Endothelial cell of umbilical vein (primary cell): Measurements from ENCODE around the gene KBTBD4. TPM values are rescaled to one million over a fixed set of nuclear protein-coding genes. Genes with fewer than 3 reads are reported as not detected.

Experiments used
- BruUV-seq: library from RNA; stranded (reverse); fragments of 400-500 nt; replicated peaks from 2 replicates; lab custom pipeline; 2021; lab: Mats Ljungman, UMichigan
- CTCF ChIA-PET: fragments of 300-600, 350-600 bp; sonication (Branson Sonifier 250); formaldehyde crosslinking; loops from one replicate; lab custom pipeline; 2021; ENCODE audit warnings: antibody characterized with exemption, inconsistent platforms; lab: Charles Lee
- POLR2A ChIA-PET: fragments of 300-600, 350-600 bp; sonication (Branson Sonifier 250); formaldehyde crosslinking; loops from one replicate; lab custom pipeline; 2021; ENCODE audit warnings: antibody characterized with exemption, inconsistent platforms; lab: Charles Lee
- DNase-seq: peaks from one replicate; pipeline ENCODE4 v3.0.0-alpha.2; 2011; ENCODE audit warnings: low read depth, low spot score
- FAIRE-seq: peaks from 2 replicates; lab custom pipeline; 2011; peaks lifted over from hg19 to GRCh38; lab: Jason Lieb, UNC
- H2AFZ ChIP-seq: 2 replicates; pipeline ENCODE4 v1.6.0; 2012; ENCODE audit warnings: low read depth, low read length, control low read depth, inconsistent platforms
- H3K27ac ChIP-seq: 2 replicates; pipeline ENCODE4 v1.5.1; 2011; ENCODE audit warnings: low read depth, mild to moderate bottlenecking, control low read depth, low read length, moderate library complexity; ENCODE audit not compliant: insufficient read depth
- H3K27me3 ChIP-seq, 2 experiments: 2 replicates each; pipeline versions ENCODE4 v1.6.0 to v1.6.1; 2011; ENCODE audit warnings: low read length in 2 of 2, mixed read lengths in 1 of 2; ENCODE audit not compliant: control insufficient read depth in 2 of 2, insufficient read depth in 2 of 2
- H3K36me3 ChIP-seq, 2 experiments: 2 replicates in 1 of 2; 3 replicates in 1 of 2; pipeline ENCODE4 v1.5.1; 2011; ENCODE audit warnings: low read length in 2 of 2, mild to moderate bottlenecking in 1 of 2, moderate library complexity in 1 of 2; ENCODE audit not compliant: control insufficient read depth in 2 of 2, insufficient read depth in 2 of 2; ENCODE audit errors: extremely low read depth in 1 of 2
- H3K4me1 ChIP-seq: 3 replicates; pipeline ENCODE4 v1.5.1; 2011; ENCODE audit warnings: mild to moderate bottlenecking, low read length; ENCODE audit not compliant: control insufficient read depth, insufficient read depth; ENCODE audit errors: extremely low read depth
- H3K4me2 ChIP-seq: 2 replicates; pipeline ENCODE4 v1.6.1; 2011; ENCODE audit warnings: low read length, control low read depth, mixed read lengths; ENCODE audit not compliant: insufficient read depth
- H3K4me3 ChIP-seq, 3 experiments: fragments of 200-600 bp in 1 of 3; sonication (generic), shearing (Covaris generic) in 1 of 3; replicated peaks in 1 of 3; 2 replicates each; pipeline ENCODE4 v1.5.1; 2011 to 2016; ENCODE audit warnings: control low read depth in 3 of 3, low read length in 3 of 3, mild to moderate bottlenecking in 2 of 3, inconsistent platforms in 1 of 3, low read depth in 1 of 3, moderate library complexity in 1 of 3; ENCODE audit not compliant: insufficient read depth in 1 of 3
- H3K79me2 ChIP-seq: 2 replicates; pipeline ENCODE4 v1.6.0; 2012; ENCODE audit warnings: low read length, inconsistent platforms; ENCODE audit not compliant: control insufficient read depth, insufficient read depth
- H3K9ac ChIP-seq: replicated peaks from 2 replicates; pipeline ENCODE3; 2011; ENCODE audit warnings: low read length, control low read depth; ENCODE audit not compliant: insufficient read depth; ENCODE audit errors: extremely low read depth
- H3K9me1 ChIP-seq: replicated peaks from 3 replicates; pipeline ENCODE4 v1.6.0; 2011; ENCODE audit warnings: mild to moderate bottlenecking, low read length; ENCODE audit not compliant: control insufficient read depth, insufficient read depth; ENCODE audit errors: extremely low read depth
- H3K9me3 ChIP-seq: replicated peaks from 2 replicates; pipeline ENCODE4 v1.5.1; 2012; ENCODE audit warnings: low read length, inconsistent platforms; ENCODE audit not compliant: control insufficient read depth, insufficient read depth
- H4K20me1 ChIP-seq: replicated peaks from 2 replicates; pipeline ENCODE3; 2011; ENCODE audit warnings: mild to moderate bottlenecking, low read length; ENCODE audit not compliant: control insufficient read depth, insufficient read depth; ENCODE audit errors: extremely low read depth
- CTCF ChIP-seq, 2 donors: IDR thresholded peaks; 1 replicate in 1 of 2; 2 replicates in 1 of 2; pipeline ENCODE4 v1.5.1; 2011; ENCODE audit warnings: low read length in 2 of 2, mild to moderate bottlenecking in 2 of 2, moderate library complexity in 2 of 2, control low read depth in 1 of 2, inconsistent platforms in 1 of 2, low read depth in 1 of 2; ENCODE audit not compliant: insufficient read depth in 1 of 2; ENCODE audit errors: extremely low read depth in 1 of 2
- EZH2 ChIP-seq: IDR thresholded peaks from 2 replicates; pipeline ENCODE4 v1.6.1; 2012; ENCODE audit warnings: borderline replicate concordance, low read depth, mild to moderate bottlenecking, moderate library complexity, low read length, inconsistent platforms; ENCODE audit not compliant: severe bottlenecking
- FOS ChIP-seq: IDR thresholded peaks from 2 replicates; pipeline ENCODE4 v1.6.1; 2011; ENCODE audit warnings: mild to moderate bottlenecking, low read length, moderate library complexity, borderline replicate concordance; ENCODE audit not compliant: insufficient read depth
- GATA2 ChIP-seq: IDR thresholded peaks from 2 replicates; pipeline ENCODE4 v1.7.0; 2011; ENCODE audit warnings: low read depth, mild to moderate bottlenecking, moderate library complexity, mixed read lengths, low read length; ENCODE audit not compliant: insufficient read length, insufficient read depth
- JUN ChIP-seq: IDR thresholded peaks from 2 replicates; pipeline ENCODE4 v1.6.1; 2011; ENCODE audit warnings: borderline replicate concordance, low read depth; ENCODE audit not compliant: insufficient read length, insufficient read depth
- MAX ChIP-seq: IDR thresholded peaks from 2 replicates; pipeline ENCODE4 v1.6.1; 2011; ENCODE audit not compliant: insufficient read depth, insufficient read length
- MYC ChIP-seq: IDR thresholded peaks from one replicate; pipeline ENCODE4 v1.6.1; 2011; ENCODE audit warnings: mild to moderate bottlenecking, low read depth, low read length
- POLR2A ChIP-seq: IDR thresholded peaks from 2 replicates; pipeline ENCODE4 v1.6.1; 2012; ENCODE audit warnings: low read depth, mild to moderate bottlenecking, control low read depth, low read length
- POLR2AphosphoS5 ChIP-seq: IDR thresholded peaks from 2 replicates; pipeline ENCODE4 v1.6.1; 2012; ENCODE audit warnings: low read depth, mild to moderate bottlenecking, control low read depth, low read length, moderate library complexity; ENCODE audit not compliant: insufficient read depth
- dilution Hi-C: fragments of 300-500 bp; cut with MboI; formaldehyde crosslinking; loops from one replicate; pipeline ENCODE4 v1.15.0; 2019; ENCODE audit warnings: low sequenced_read_pairs; ENCODE audit not compliant: extremely low pct_ligation_motif_present
- intact Hi-C: fragments of 100-400 bp; cut with micrococcal nuclease; formaldehyde crosslinking; loops from one replicate; pipeline ENCODE4 v1.10.0; 2022
- polyA plus RNA-seq, 4 experiments: library from polyadenylated mRNA; depleted of rRNA in 3 of 4; stranded (reverse) in 3 of 4; unstranded in 1 of 4; fragments of >200 nt; gene quantifications; 2 replicates each; pipeline versions ENCODE4 v1.2.1 to v1.2.3, GENCODE V29; 2011 to 2012; ENCODE audit warnings: missing spikeins in 1 of 4
- total RNA-seq: library from RNA; stranded (reverse); gene quantifications from 2 replicates; pipeline ENCODE4 v1.2.3, GENCODE V29; 2021

The KBTBD4 gene
- total and polyA plus RNA-seq, 2 donors (not counting 3 experiments of a cell fraction or from before 2014, with no cell fraction given), result 16.3 to 23.2 TPM

- no peak overlapping the region for H2AFZ ChIP-seq
- H3K27ac ChIP-seq, result no peak overlapping the region
- FAIRE-seq, result no peak
- H3K4me1 ChIP-seq, result no peaks in the 10 kb centered on the region
- no peak overlapping the region for H3K4me2 ChIP-seq
- H3K27me3 ChIP-seq, result no peaks in the 10 kb centered on the region
- CTCF ChIA-PET, result interaction anchor here (1.0 to 1.5 kb wide), 2 partner anchors 8 to 19 kb away, joined by 3 to 4 read pairs; no protein-coding TSS in a partner anchor
- no peaks in the 10 kb centered on the region for H3K9me1 ChIP-seq
- no peak overlapping the region for H3K9ac ChIP-seq
- no peaks in the 10 kb centered on the region for H3K9me3 ChIP-seq
- DNase-seq, result no peak
- no TSS peak for BruUV-seq
- intact Hi-C loops (no loop called here), dilution Hi-C loops (no loop called here)
- no peak for TF ChIP-seq GATA2
- no peak for TF ChIP-seq JUN
- no peak for TF ChIP-seq EZH2
- no peaks in the 10 kb centered on the region for H3K36me3 ChIP-seq
- H3K4me3 ChIP-seq, result no peak overlapping the region
- H4K20me1 ChIP-seq, result peaks cover 10% of the 10 kb centered on the region
- peaks cover 100% of the 10 kb centered on the region for H3K79me2 ChIP-seq
- POLR2A ChIA-PET, result no interaction called here
Observed at GRCh38 chr11:47532597-47533213, 46.1 kb downstream of the KBTBD4 start.

GRCh38 chr11:47531666-47532065, 47.1 kb downstream of the KBTBD4 start:
- Histone ChIP-seq H3K27me3 (no peaks in the 10 kb centered on the region), H4K20me1 (peaks cover 10% of the 10 kb centered on the region), H3K9me3 (no peaks in the 10 kb centered on the region), H3K4me2 (no peak overlapping the region), H3K36me3 (no peaks in the 10 kb centered on the region), H3K9ac (no peak overlapping the region), H3K9me1 (no peaks in the 10 kb centered on the region), H3K4me3 (no peak overlapping the region), H2AFZ (no peak overlapping the region), H3K4me1 (no peaks in the 10 kb centered on the region), H3K79me2 (peaks cover 99% of the 10 kb centered on the region), H3K27ac (no peak overlapping the region)
- POLR2A ChIA-PET, result no interaction called here
- TF ChIP-seq MAX, result no peak
- TF ChIP-seq CTCF (IDR thresholded peaks at IDR 0.05; ENCODE audit: extremely low read depth in 1 of 2, insufficient read depth in 1 of 2, low read depth in 1 of 2, low read length in 2 of 2), result no peak
- no peak for TF ChIP-seq GATA2
- no peak for TF ChIP-seq POLR2A
- TF ChIP-seq FOS, result no peak
- TF ChIP-seq JUN, result no peak
- no peak for TF ChIP-seq POLR2AphosphoS5
- TF ChIP-seq EZH2, result no peak
- TF ChIP-seq MYC, result no peak
- intact Hi-C loops (no loop called here), dilution Hi-C loops (no loop called here)
- no peak for DNase-seq
- no TSS peak for BruUV-seq
- no peak for FAIRE-seq
- CTCF ChIA-PET, result interaction anchor here (1.5 kb wide), 1 partner anchor 20 kb away, joined by 4 read pairs; no protein-coding TSS in a partner anchor
